NCI-H69 (cell line): ENCODE results near the gene MFAP2.
"Not testable (repeated sequence)": the region's sequence is repeated elsewhere in the genome, so short reads cannot be mapped to it uniquely, and the experiment has no call there.

Experiments used
- DNase-seq: peaks from one replicate; lab custom pipeline; 2025; lab: John Stamatoyannopoulos, UW

Gene MFAP2

DNA sequence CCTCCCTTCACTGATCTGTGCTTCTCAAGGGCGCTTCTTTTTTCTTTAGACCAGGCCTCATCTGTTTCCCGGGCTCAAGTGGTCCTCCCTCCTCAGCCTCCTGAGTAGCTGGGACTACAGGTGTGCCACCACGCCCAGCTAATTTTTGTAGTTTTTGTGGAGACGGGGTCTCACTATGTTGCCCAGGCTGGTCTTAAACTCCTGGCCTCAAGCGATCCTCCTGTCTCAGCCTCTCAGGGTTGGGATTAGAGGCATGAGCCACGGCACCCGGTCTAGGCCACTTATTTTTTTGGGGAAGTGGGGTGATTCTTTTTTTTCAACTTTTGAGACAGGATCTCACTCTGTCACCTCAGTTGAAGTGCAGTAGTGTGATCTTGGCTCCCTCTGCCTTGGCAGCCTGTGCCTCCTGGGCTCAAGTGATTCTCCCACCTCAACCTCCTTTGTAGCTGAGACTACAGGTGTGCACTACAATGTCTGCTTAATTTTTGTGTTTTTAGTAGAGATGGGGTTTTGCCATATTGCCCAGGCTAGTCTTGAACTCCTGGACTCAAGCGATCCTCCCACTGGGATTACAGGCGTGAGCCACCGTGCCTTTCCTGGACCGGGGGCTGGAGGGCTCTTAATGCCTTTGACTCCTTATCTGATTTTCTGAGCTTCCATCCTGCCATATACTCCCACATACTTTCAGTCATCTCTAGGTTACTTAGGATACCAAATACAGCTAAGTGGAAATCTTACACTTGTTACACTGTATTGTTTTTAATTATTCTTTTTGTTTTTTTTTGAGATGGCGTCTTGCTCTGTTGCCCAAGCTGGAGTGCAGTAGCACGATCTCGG, 18.9 kb downstream of the MFAP2 start:
- DNase-seq = no peak

DNA sequence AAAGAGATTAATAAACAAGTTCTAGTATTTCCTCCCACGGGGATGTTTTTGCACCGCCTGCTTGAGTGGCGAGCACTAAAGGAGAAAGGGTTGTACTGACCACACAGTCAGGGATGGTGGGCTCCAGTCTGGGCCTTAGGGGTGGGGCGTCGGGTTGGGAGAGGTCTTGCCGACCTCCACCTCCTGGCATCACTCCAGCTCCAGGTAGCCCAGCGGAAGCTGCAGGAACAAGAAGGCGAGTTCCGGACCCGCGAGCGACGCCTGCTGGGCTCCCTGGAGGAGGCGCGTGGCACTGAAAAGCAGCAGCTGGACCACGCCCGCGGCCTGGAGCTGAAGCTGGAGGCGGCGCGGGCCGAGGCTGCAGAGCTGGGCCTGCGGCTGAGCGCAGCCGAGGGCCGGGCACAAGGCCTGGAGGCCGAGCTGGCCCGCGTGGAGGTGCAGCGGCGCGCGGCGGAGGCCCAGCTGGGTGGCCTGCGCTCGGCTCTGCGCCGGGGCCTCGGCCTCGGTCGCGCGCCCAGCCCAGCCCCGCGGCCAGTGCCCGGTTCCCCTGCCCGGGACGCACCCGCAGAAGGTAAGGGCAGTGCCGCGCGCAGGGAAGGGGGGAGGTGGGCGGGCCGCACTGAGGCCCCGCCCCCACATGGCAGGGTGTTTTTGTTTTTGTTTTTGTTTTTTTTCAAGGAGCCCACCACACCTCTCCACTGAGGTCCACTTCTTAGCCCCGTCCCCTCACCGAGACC, 19.7 kb downstream of the MFAP2 start:
- peak; percentile 84 for DNase-seq

DNA sequence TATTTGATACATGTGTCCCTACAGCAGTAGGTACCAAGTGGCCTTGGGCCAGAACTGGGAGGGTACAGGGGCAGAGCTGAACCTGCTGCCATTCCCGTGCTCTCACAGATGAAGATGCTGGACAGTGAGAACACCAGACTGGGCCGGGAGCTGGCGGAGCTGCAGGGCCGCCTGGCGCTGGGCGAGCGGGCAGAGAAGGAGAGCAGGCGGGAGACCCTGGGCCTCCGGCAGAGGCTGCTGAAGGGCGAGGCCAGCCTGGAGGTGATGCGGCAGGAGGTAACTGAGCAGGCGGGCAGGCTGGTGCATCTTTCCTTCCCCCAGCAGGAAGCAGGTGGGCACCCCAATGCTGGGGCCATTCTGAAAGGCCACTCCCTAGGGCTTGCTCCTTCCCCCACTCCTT, 21.9 kb downstream of the MFAP2 start:
- DNase-seq = no peak

DNA sequence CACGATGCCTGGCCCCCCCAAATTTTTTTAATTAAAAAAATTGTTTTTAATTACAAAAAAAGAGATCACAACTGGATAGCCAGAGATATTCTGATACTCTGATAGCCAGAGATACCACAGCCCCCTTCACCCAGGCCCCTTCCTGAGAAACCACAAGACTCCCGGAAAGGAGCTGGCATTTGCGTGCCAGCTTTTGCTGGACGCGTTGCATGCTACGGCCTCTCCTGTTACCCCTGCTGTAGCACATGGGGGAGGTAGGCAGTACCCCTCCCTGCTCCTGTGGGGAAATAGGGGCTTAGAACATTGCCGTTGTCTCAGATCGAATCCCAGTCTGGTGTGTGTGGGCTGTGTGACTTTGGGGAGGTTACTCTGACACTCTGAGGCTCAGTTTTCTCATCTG, 22.7 kb downstream of the MFAP2 start:
- DNase-seq = no peak

DNA sequence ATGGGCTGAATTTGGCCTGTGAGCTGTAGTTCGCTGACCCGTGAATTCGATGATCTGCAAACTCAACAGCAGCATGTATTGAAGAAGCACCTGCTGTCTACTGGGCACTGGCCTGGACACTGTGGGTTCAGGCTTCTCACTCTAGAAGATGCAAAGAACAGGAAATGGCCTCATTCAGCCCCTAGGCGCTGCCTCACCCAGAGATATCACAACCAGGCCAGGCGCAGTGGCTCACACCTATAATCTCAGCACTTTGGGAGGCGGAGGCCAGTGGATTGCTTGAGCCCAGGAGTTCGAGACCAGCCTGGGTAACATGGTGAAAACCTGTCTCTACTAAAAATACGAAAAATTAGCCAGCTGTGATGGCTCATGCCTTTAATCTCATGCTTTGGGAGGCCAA, 23.6 kb downstream of the MFAP2 start:
- no peak for DNase-seq

DNA sequence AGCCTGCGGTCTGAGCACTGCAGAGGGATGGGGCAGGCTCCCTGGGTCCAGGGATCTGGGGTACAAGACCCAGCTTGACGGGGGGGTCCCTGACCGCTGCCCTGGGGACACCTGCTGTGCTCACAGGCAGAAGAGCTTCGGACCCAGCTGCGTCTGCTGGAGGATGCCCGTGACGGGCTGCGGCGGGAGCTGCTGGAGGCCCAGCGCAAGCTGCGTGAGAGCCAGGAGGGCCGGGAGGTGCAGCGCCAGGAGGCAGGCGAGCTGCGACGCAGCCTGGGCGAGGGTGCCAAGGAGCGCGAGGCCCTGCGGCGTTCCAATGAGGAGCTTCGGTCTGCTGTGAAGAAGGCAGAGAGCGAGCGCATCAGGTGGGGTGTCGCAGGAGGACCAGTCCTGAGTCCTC, 25.2 kb downstream of the MFAP2 start:
- no peak for DNase-seq

DNA sequence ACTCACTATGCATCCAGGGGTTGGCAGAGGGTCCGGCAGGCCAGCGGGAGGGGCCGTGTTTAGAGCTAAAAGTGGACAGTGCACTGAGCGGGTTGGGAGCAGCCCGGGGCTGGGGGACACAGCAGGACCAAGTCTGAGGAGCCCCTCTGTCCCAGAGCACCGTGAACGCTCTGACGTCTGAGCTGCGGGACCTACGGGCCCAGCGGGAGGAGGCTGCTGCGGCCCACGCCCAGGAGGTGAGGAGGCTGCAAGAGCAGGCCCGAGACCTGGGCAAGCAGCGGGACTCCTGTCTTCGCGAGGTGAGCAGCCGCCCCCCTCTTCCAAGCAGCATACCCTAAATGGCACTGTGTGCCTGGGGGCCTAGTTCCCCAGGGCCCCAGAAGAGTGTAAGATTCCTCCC, 25.8 kb downstream of the MFAP2 start:
- no peak for DNase-seq

DNA sequence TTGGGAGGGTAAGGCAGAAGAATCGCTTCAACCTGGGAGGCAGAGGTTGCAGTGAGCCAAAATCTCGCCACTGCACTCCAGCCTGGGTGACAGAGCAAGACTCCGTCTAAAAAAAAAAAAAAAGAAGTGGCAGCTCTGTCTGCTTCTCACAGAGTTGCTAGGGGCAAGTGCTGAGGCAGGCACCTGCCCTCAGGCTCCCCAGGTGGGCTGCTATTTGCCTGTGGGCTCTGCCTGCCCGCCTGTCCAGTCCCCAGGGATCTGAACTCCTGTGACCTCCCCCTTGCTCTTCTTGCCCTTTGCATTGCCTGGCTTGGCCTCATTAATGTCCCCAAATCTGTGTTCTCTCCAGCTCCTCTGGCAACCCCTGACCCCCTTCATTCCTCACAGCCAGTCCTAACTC, 28.0 kb downstream of the MFAP2 start:
- DNase-seq = not testable (repeated sequence)

DNA sequence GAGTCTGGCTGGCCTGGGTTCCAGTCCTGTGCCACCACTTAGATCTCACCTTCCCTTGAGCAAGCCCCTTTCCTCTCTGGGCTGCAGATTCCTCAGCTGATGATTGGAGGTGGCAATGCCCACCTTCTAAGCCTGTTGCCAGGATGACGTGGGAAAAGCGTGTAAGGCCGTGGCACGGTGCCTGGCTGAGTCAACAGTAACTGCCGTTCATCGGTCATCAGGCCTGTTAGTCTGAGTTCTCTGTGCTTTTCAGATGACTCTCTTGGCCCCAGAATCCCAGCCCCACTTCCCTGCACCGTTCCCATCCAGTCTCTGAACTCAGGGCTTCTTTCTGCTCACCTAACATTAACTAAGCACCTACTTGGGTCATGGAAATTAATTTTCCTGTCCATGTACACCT, 31.4 kb downstream of the MFAP2 start:
- not testable (repeated sequence) for DNase-seq

DNA sequence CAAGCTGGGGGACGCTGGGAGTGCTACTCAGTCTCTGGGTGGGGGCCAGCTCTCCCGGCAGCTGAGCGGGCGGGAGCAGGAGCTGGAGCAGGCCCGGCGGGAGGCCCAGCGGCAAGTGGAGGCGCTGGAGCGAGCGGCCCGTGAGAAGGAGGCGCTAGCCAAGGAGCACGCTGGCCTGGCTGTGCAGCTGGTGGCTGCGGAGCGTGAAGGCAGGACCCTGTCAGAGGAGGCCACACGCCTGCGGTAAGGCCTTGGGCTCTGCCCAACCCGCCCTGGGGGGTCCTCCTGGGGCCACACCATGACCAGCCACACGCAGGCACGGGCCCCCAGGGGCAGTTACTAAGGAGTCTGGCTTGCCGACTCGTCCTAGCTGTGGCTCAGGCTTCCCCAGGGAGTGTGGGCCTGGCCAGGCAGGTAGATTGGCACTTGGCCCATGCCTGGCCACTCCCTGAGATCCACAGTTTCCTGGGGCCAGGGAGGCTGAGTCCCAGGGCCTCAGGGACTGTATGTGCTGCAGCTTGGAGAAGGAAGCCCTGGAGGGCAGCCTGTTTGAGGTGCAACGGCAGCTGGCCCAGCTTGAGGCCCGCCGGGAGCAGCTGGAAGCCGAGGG, 32.0 kb downstream of the MFAP2 start:
- DNase-seq = peak; percentile 82

DNA sequence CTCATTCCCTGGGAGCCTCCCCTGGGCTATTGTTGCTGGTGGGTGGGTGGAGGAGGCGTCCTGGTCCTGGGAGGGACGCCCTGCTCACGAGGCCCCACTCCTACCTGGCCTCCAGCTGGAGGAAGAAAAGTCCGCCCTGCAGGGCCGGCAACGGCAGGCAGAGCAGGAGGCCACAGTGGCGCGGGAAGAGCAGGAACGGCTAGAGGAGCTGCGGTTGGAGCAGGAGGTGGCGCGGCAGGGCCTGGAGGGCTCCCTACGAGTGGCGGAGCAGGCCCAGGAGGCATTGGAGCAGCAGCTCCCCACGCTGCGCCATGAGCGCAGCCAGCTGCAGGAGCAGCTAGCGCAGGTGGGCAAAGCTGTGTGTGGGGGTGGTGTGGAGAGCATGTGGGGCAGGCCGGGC, 33.8 kb downstream of the MFAP2 start:
- no peak for DNase-seq

DNA sequence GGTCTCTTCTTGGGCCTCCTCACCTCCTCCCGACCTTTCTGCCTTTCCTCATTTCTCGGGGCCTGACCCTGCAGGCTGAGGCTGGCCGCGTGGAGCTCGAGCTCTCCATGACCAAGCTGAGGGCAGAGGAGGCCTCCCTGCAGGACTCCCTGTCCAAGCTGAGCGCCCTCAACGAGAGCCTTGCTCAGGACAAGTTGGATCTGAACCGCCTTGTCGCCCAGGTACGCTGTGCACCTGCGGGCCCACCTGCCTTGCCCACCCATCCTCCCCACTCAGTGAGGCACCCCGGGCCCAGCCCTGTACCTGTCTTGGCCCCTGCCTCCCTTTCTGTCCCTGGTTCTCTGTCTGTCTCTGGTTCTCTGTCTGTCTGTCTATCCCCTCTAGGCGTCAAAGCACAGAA, 34.2 kb downstream of the MFAP2 start:
- not testable (repeated sequence) for DNase-seq

DNA sequence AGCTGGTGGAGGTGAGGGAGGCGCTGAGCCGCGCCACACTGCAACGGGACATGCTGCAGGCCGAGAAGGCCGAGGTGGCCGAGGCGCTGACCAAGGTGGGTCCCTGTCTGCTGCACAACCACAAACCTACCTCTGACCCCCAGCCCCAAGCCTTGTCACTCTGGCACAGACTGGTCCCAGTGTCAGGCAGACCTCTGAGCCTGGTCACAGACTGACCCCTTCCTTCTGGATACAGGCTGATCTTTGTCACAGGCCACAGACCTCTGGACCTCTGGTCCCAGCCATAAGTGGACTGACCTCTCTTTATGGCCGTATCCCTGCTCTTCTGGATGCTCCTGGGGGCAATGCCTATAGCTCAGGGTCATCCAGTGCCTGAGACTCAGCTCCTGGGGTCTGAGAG, 34.9 kb downstream of the MFAP2 start:
- not testable (repeated sequence) for DNase-seq

DNA sequence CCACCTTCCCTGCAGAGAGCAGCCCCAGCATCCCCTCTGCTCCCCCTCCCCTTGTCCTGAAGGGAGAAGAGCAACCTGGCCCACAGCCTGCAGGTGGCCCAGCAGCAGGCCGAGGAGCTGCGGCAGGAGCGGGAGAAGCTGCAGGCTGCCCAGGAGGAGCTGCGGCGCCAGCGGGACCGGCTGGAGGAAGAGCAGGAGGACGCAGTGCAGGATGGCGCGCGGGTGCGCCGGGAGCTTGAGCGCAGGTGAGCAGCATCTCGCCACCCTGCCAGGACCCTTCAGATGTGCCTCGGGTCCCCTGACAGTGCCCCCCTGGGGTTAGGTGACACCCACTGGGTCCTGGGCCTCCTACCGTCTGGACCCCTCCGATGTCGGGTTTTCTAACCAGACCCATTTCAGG, 36.4 kb downstream of the MFAP2 start:
- no peak for DNase-seq

DNA sequence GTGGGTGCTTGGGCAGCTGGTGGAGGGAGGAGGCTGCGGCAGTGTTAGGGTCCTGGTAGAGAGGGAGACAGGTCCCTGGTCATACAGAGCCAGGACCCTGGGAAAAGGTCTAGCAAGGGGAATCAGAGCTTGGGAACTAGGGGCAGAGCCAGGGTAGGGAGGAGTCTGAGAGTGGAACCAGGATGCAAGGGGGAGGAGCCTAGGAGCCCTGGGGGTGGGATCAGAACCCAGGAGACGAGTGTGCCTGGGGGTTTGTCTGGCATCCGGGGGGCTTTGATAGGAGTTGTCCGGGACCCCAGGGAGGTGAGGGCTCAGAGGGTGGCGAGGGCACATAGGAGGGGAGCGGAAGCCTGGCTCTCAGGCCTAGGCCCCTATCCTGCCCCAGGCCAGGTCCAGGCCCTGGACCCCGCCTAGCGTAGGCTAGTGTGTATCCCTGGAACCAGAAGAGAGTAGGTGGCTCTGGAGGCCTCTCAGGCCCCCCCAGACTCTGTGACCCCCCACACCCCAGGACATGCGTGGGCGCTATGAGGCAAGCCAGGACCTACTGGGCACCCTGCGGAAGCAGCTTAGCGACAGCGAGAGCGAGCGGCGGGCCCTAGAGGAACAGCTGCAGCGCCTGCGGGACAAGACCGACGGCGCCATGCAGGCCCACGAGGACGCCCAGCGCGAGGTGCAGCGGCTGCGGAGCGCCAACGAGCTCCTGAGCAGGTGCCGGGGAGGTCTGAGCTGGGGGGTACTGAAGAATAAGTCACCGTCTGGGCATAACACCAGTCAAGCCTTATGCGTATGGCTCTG, 40.8 kb downstream of the MFAP2 start:
- not testable (repeated sequence) for DNase-seq

DNA sequence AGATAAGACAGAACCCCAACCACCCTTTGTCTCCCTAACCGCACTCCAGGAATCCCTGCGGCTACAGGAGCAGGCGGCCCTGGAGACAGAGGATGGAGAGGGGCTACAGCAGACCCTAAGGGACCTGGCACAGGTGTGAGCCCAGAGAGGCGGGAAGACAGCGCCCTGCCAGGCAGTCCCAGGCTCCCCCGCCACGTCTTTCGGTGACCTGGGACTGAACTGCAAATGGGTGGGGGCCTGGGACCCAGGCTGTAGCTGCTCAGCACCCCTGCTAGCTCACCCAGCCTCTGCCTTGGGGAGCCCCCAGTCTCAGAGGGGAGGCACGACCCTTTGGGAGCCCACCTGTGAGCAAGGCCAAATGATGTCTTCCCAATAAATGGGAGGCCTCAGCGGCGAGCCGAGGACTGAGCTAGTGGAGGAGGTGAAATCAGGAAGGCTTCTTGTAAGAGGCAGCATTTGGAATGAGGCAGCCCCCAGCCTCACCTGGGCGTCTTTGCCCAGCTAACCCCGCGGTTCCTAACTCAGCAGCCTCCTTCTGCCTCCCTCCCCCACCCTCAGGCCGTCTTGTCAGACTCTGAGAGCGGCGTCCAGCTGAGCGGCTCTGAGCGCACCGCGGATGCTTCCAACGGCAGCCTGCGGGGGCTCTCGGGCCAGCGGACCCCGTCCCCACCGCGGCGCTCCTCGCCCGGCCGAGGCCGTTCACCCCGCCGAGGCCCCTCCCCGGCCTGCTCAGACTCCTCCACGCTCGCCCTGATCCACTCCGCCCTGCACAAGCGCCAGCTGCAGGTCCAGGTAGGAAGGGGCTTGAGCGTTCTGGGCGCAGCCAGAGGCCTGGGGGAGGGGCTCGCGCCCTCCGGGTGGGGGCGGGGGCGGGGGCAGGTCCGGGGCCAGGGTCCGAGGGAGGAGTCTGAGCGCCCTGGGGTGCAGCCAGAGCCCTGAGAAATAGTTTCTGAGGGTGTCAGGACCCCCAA, 41.8 kb downstream of the MFAP2 start:
- DNase-seq = no peak

DNA sequence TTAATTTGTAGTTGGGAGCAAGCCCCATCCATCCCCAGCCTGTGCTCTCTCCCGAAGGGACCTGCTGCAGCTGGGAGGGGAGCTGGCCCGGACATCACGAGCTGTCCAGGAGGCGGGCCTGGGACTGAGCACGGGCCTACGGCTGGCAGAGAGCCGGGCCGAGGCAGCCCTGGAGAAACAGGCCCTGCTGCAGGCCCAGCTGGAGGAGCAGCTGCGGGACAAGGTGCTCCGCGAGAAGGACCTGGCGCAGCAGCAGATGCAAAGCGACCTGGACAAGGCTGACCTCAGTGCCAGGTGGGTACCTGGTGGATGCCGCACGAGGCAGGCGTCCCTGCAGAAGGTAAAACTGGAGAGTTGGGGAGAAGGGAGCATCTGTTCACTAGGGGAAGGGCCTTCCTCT, 43.8 kb downstream of the MFAP2 start:
- DNase-seq = not testable (repeated sequence)

DNA sequence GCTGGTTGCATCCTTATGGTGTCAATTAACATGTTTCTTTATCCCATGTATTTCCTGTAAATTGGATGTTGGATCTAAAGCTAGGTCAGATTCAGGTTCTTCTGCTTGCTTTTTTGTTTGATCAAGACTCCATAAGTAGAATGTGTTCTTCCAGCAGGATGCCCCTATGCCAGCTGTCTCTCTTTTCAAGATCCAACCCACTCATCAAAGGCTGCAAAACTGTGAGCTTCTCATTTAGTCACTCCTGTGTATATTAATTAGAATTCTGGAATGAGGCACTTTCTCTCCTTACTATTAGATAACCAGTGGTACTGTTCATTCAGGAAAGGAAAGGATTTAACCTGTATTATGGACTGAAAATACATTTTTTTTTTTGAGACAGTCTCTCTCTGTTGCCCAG, 46.5 kb downstream of the MFAP2 start:
- DNase-seq = not testable (repeated sequence)

DNA sequence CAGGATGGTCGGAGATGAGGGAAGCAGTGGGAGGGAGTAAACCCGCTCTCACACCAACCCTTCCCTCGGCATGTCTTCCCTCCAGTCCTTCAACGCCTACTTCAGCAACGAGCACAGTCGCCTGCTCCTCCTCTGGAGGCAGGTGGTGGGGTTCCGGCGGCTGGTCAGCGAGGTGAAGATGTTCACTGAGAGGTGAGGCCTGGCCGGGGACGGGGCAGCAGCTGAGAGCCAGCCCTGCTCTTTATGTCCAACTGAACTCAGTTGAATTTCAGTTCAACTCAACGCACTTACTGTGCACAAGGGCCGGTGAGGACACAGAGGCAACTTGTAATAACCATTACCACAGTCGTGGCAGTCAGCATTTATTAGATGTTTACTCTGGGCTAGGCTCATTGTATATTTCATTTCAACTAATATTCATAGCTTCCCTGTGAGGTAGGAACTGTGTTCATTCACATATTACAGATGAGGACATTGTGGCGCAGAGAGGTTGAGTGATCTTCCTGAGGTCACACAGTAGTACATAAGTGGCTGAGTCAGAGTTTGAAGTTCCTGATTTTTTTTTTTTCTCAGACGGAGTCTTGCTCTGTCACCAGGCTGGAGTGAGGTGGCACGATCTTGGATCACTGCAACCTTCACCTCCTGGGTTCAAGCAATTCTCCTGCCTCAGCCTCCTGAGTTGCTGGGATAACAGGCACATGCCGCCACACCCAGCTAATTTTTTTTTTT, 49.0 kb downstream of the MFAP2 start:
- DNase-seq = not testable (repeated sequence)
